NCI-H2196 (cell line): ENCODE data around the gene MCF2L.
"Not testable (repeated sequence)": the region's sequence is repeated elsewhere in the genome, so short reads cannot be mapped to it uniquely, and the experiment has no call there.

ENCODE experiments used
- DNase-seq: peaks from one replicate; lab custom pipeline; 2025; ENCODE audit not compliant: unreplicated experiment; lab: John Stamatoyannopoulos, UW

Gene MCF2L

GRCh38 chr13:113063091-113063491 is 94.1 kb downstream of the MCF2L start:
- DNase-seq: no peak

GRCh38 chr13:113064000-113064533 is 95.1 kb downstream of the MCF2L start:
- no peak for DNase-seq

GRCh38 chr13:113064534-113065405 is 95.8 kb downstream of the MCF2L start:
- no peak for DNase-seq

- DNase-seq: no peak
Measured at GRCh38 chr13:113065406-113066141, 96.6 kb downstream of the MCF2L start.

DNA sequence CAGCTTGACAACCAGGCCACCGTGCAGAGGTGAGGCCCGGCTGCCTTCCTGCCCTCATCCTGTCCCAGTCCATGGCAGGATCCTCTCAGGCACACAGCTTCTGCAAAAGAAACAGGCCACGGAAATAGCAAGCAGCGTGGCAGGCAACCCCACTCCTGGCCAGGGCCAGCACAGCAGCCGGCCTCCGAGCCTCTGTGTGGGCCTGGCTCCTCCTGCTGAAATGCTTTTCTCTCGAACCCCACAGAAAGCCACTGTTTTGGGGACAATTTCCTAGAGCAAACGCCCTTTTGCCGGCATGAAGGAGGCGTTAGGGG is 97.1 kb downstream of the MCF2L start:
- no peak for DNase-seq

DNA sequence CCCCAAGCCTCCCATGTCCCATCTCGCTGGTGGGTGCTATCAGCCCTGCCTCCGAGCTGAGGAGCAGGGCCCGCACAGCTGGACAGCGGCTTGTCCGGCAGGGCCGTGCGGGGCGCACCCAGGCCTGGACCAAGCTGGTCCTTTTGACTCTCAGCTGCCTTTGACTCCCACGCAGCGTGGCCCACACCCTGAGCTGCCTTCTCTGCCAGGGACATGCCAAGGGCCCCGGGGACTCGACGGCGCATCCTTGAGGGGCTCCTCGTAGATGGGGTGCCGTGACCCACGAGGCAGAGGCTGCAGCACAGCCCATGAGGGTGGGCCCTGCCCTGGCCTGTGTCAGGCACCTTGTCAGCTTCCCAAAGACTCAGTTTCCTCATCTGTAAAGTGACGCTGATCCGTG is 97.7 kb downstream of the MCF2L start:
- no peak for DNase-seq

- no peak for DNase-seq
Measured at GRCh38 chr13:113069861-113070805, 101.1 kb downstream of the MCF2L start.

DNA sequence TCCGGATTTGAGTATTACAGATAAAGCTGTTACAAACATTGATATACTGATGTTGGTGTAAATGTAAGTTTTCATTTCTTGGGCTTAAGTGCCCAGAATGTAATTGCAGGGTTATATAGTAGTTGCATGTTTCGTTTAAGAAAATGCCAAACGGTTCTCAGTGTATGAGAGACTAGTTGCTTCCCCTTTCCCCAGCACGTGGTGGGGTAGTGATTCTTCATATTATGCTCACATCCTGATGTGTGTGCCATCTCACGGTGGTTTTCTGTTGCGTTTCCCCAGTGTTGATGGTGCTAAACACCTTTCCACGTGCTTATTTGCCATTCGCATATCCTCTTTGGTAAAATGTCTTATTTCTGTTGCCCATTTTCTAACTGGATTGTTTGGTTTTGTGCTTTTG is 101.8 kb downstream of the MCF2L start:
- no peak for DNase-seq

DNA sequence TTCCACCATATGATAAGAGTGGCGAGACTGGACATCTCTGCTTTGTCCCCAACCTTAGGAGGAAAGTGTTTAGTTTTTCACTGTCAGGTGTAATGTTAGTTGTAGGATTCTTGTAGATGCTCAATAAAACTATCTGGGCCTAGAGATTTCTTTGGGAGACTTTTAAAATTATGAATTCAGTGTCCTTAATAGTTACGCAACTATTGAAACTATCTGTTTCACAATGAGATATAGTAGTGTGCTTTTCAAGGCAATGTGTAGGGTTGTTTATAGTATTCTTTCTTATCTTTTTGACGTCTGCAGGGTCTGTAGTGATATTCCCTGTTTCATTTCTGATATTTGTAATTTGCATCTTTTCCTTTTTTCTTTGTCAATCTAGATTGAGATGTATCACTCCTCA is 103.4 kb downstream of the MCF2L start:
- no peak for DNase-seq

GRCh38 chr13:113073942-113074341 is 104.9 kb downstream of the MCF2L start:
- no peak for DNase-seq

DNA sequence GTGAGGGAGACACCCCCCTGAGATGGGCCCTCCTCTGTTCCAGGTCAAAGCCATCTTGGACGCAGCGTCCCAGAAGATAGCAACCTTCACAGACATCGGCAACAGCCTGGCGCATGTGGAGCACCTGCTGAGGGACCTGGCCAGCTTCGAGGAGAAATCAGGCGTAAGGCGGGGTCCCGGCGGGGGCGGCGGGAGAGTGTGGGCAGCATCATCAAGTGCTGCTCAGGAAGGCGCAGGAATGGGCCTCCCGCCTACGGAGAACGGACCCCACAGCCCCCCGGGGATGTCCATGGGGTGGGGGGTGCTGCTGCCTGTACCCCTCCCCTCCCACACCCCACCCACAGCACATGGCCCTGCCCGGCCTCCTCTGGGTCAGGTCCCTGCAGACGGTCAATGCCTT is 105.4 kb downstream of the MCF2L start:
- no peak for DNase-seq

GRCh38 chr13:113074876-113075275 is 105.9 kb downstream of the MCF2L start:
- no peak for DNase-seq

GRCh38 chr13:113075711-113076110 is 106.7 kb downstream of the MCF2L start:
- DNase-seq: no peak

- DNase-seq: no peak
Measured at GRCh38 chr13:113076681-113077401, 107.8 kb downstream of the MCF2L start.

- DNase-seq: no peak
Measured at GRCh38 chr13:113077566-113077952, 108.5 kb downstream of the MCF2L start.

DNA sequence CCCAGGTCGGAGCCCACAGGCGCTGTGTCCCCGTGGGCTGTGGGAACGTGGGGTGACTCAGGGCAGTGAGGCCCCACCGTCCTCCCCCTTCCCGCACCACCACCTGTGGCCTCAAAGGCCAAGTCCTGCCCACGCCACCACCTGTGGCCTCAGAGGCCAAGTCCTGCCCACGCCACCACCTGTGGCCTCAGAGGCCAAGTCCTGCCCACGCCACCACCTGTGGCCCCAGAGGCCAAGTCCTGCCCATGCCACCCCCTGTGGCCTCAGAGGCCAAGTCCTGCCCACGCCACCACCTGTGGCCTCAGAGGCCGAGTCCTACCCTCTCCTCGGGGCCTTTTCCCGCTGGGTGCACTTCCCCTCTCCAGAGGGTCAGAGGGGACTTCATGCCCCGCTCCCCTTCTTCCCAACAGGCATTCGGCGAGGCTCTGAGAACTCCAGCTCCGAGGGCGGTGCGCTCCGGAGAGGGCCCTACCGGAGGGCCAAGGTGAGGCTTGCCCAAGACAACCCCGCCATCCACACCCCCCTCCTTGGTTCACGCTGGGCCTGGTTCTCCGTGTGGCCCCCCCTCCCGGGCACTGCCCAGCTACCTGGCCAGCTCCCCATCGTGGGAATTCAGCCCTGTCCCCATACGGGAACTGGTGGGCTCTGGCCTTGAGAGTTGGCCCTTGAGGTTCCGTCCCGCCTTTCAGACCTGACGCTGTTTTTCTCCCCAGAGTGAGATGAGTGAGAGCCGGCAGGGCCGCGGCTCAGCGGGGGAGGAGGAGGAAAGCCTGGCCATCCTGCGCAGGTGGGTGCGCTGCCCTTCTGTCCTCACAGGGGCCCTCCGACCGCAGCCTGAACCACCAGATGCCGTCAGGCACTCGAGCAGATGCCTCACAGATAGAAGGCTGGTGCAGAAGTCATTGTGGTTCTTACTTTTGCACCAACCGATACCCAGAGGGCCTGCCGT is 109.2 kb downstream of the MCF2L start:
- DNase-seq: no peak

- no peak for DNase-seq
Measured at GRCh38 chr13:113078902-113079780, 110.1 kb downstream of the MCF2L start.

GRCh38 chr13:113079781-113080080 is 110.7 kb downstream of the MCF2L start:
- not testable (repeated sequence) for DNase-seq
